Retina (tissue), 1 donor: ENCODE measurements around the gene PLBD1.
A peak's percentile ranks its signal among the peaks of the same experiment; 100 is the strongest.

Source experiments
- DNase-seq: peaks from one replicate; pipeline ENCODE4 v3.0.0-alpha.2; 2016

Gene PLBD1

GRCh38 chr12:14567351-14568162 is at the start of gene PLBD1:
TSS of gene PLBD1 (minus strand) at chr12:14567883. CDS start at chr12:14567696, 187 bp downstream.
- DNase-seq, result peak; percentile 91

DNA sequence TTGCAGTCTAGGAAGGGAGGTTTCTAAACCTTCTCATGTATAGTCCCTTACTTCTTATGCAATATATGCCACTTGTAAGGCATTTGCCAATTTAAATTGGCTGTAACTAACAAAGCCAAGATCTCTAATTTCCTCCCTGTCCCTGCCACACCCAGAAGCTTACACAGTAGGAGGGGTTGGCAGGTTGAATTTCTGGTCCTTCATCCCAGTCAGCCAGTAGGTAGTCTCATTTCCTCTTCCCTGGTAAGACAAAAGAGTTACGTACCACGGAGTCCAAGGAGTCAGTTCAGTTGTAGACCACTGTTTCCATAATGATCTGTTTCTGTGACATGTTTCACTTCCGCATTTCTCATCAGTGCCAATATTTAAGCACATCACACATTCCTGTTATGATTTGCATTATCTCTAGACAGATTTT is 47.0 kb upstream of the PLBD1 start:
- no peak for DNase-seq

GRCh38 chr12:14613718-14614117 is 46.0 kb upstream of the PLBD1 start:
- no peak for DNase-seq

DNA sequence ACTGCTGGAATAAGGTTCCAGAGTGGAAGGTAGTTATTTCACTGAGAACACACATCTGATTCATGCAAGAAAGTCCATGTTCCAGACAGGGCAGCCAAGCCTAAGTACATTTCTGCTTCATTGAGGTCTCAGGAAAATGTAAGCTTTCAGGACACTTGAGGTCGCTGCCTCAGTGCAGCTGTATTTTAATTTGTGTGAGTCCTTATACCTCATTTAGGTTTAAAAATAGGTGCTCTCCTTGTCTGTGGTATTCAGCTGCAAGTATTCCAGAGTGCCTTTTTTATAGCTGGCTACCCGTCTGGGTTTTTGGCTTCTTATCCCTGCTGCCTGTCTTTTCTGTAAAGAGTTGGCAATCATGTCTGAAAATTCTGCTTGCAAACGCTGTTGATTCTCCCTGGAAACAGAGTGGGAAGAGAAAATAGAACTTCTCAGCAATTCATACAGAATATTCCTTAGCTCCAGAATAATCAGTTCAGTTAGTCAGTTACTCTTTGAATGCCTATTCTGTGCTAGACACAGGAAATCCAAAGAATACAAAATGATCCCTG is 45.3 kb upstream of the PLBD1 start:
- DNase-seq, result no peak

DNA sequence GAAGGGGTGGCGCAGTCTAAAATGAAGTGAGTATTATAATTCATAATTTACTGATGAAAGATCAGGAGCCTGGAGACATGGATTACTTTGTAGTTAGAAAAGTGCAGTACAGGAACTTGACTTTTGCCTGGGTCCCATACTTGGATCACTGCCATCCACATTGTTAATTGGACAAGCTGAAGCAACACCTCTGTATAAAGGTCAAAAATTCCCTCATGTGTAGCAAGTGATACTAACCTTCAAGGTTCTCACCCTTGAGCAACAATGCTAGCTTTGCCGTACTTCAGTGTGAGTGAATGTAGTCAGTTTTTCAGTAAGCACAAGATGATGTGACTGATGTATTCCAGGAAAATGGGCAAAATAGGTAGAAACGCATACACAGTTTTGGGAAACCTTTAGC is 44.6 kb upstream of the PLBD1 start:
- no peak for DNase-seq

DNA sequence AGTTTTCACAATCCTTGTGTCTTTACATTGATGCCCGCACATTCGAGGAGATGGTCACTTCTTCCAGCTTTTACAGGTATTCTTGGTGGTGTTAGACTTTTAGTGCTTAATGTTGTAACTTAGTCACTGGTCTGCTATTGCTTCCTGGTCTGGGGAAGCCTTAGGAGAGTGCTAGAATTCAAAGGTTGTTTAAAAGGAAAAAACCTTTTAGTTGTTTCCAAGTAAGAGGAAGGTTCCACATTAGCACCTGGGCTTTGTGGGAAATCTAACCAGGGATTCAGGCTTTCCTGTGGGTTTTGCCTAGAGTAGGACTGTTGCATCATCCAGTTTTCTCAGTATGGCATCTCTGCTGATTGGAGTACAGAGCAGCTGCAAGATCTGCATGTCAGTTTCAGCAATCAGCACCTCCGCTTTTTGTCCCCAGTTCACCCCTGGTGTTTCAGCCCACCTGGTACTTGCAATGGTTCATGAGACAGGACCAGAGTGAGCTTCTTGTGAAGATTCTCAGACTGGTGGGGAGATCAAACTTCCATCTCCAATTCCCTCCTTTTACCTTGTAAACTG is 44.0 kb upstream of the PLBD1 start:
- DNase-seq, result no peak

- DNase-seq, result no peak
Measured at GRCh38 chr12:14607568-14607967, 39.9 kb upstream of the PLBD1 start.

DNA sequence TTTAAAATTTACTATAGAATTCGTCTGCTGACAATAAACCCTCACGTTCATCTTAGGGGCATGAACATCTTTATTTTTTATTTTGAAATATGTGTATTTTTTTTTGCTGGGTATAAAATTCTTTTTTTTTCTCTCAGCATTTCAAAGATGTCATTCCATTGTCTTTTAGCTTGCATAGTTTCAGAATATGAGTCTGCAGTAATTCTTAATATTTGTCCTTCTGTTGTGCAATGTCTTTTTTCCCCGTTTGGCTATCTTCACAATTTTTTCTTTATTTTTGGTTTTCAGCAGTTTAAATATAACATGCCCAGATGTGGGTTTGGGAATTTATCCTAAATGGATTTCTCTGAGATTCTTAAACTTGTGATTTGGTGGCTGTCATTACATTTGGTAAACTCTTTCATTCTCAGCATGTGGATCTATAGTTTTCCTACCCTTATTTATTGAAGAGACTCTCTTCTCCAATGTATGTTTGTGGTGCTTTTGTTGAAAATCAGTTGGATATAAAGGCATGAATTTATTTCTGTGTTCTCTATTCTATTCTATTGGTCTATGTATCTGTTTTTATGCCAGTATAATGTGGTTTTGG is 37.8 kb upstream of the PLBD1 start:
- no peak for DNase-seq

GRCh38 chr12:14601692-14602478 is 34.2 kb upstream of the PLBD1 start:
- DNase-seq, result no peak

DNA sequence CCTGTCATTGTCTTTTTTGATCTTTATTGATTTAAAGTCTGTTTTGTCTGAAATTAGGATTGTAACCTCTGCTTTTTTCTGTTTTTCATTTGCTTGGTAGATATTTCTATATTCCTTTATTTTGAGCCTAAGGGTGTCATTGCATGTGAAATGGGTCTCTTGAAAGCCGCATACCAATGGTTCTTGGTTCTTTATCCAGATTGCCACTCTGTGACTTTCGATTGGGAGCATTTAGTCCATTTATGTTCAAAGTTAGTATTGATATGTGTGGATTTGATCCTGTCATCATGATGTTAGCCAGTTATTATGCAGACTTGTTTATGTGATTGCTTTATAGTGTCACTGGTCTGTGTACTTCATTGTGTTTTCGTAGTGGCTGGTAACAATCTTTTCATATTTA is 29.8 kb upstream of the PLBD1 start:
- DNase-seq, result no peak

DNA sequence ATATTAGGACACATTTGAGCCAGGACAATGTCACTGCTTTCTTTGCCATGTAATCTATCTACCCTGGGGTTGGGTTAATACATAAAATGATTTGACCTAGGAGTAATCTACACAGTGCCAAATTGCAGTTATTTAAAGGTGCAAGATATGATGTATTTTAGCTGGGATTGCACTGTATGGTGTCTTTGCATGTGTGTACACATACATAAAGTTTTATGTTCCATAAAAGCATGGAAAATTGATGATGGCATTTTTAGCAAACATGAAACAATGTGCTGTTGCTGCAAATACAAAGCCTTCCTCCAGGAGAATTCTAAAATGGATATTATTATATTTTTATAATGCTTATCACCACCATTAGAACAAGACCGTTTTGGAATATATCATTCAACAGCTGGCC is 24.0 kb upstream of the PLBD1 start:
- DNase-seq, result no peak

DNA sequence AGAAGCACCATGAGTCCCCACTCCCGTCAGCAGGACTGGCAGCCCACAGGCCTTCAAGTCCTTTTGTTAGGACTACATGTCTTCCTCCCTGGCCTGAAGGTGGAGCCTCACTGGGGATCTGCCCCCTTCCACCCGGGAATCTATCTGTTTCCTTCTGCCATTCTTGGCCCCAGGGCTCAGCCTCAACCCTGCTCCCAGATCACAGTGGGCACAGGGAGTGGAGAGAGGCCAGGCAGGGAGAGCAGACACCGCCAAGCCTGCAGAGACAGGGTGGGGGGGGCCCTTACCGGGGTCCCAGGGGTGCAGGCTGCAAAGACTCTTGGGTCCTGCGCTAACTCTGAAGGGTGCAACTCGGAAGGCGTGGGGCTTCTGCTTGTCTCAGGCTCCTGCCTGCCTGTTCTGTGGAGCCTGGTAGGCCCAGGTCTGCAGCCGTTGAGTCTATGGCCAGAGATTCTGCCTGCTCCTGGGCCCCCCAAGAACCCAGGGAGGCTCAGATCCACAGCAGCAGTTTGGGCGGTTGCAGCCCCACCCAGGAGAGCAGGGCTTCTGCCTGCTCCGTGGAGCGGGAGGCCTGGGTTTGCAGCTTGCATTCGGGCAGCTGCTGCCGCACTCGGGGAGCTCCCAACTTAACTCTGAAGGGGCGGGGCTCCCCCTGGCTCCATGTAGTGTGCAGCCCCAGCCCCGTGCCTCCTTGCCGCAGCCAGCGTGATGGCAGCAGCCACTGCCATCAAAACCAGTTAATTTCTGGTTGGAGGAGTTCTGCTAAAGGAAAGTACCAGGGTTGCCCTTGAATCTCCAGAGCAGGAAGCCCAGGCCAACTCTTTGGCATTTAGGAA is 21.7 kb upstream of the PLBD1 start:
- DNase-seq, result no peak

DNA sequence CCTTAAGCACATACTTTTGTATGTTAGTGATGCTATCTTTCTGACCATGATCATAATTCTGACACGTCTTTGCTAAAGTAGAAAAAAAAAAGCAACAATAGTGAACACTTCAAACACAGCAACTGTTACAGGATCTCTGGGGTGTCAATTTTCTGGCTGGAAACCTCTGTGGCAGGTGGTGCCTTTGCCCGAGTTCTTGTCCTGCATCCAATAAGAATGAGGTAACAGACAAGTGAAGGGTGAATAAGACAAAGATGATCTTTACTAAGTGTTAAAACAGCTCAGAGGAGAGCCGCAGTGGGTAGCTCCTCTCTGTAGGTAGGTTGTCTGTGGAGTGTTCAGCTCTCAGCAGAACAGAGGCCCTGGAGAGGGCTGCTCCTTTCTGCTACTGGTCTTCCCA is 20.9 kb upstream of the PLBD1 start:
- no peak for DNase-seq

GRCh38 chr12:14578646-14579045 is 11.0 kb upstream of the PLBD1 start:
- no peak for DNase-seq

DNA sequence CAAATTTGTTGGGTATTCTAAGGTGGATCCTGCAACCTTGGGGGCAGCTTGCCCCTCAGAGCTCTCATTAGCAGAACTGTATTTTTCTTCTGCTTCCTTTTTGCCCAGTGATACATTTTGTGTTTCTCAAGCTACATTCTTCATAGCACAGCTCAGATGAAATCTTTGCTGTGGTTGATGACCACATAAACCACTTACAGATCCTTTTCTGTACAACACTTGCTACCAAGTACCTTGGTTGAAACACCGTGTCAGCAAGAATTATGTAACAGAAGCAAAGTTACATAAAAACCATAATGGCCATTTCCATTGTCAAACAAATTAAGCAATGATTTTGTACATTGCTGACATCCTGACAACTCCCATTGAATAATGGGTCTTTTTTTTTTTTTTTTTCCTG is 9.7 kb upstream of the PLBD1 start:
- no peak for DNase-seq

DNA sequence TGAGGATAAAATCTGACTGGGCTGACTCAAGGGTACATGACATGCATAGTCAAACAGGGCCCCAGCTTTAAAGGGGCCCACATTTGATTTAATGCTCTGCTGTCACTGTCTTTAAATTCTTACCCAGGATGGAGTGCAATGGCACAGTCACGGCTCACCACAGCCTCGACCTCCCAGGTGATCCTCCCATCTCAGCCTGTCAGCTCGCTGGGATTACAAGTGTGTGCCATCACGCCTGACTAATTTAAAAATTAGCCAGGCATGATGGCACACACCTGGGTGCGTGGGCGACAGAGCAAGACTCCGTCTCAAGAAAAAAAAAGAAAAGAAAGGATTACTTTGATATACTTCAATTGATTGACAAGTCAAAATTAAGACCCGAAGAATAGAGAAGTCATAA is 9.2 kb upstream of the PLBD1 start:
- no peak for DNase-seq

GRCh38 chr12:14575585-14575984 is 7.9 kb upstream of the PLBD1 start:
- DNase-seq, result no peak

- DNase-seq, result no peak
Measured at GRCh38 chr12:14573118-14573517, 5.4 kb upstream of the PLBD1 start.

DNA sequence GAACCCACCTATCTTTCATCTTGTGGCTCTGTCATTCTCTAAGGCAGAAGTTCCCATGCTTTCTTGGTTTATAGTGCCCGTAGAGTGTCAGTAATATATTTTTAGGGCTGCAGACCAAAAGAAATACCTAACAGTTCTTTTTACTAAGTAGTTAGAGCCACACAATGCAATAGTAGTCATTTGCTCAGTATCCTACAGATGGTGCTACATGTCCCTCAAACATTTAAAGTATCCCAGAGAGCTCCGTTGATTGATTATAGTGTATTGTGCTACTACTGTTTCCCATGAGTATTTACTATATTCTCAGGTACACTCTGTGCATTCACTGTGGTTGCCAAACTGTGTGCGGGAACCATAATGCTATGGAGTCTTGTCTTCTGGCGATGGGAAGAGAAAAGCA is 4.7 kb upstream of the PLBD1 start:
- DNase-seq, result no peak

GRCh38 chr12:14571779-14572178 is 4.1 kb upstream of the PLBD1 start:
- DNase-seq, result no peak

GRCh38 chr12:14570231-14570630 is 2.5 kb upstream of the PLBD1 start:
- DNase-seq, result no peak

DNA sequence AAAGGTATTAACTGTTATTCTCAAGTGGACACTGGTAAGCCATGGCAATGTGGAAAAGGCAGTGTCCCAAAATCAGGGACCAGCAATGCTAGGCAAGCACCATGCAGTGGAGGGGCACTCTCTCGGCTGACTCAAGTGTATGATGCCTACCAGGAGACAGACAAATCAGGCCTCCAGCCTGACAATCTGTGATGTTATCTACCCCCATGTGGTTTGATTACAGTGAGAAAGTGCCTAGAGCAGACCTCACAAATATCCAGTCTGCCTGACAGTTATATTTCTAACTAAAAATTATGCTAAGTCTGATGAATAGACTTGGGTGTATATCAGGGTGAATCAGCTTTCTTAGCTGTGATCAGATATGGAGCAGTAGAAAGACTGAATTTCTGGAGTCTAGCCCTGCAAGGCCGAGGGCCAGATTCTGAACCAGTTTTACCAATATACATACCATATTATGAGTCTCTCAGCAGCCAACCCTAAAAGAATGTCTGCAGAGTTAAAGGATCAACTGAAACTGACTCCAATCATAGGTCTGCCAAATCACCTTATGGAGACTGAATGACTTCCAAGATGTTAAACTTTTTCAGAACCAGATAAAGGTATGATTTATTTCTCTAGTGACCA is 3.2 kb downstream of the PLBD1 start:
- DNase-seq, result no peak
